Eye (tissue), 1 donor: ENCODE measurements around the gene WNT5A.

Experiments used
- DNase-seq: peaks from one replicate; pipeline ENCODE4 v3.0.0-alpha.2; 2015

WNT5A gene

GRCh38 chr3:55486857-55487380, at the start of gene WNT5A:
TSS of gene WNT5A (minus strand) at chr3:55487306. CDS start at chr3:55486985, 321 bp downstream.
- peak; percentile 79 for DNase-seq

GRCh38 chr3:55534876-55535275, 47.8 kb upstream of the WNT5A start:
- no peak for DNase-seq

GRCh38 chr3:55532806-55533205, 45.7 kb upstream of the WNT5A start:
- no peak for DNase-seq

- DNase-seq = no peak
Measured at GRCh38 chr3:55531321-55531720, 44.2 kb upstream of the WNT5A start.

GRCh38 chr3:55527361-55527760, 40.3 kb upstream of the WNT5A start:
- DNase-seq = no peak

GRCh38 chr3:55526332-55527030, 39.4 kb upstream of the WNT5A start:
- DNase-seq = no peak

- no peak for DNase-seq
Measured at GRCh38 chr3:55525436-55525835, 38.3 kb upstream of the WNT5A start.

- DNase-seq = peak; percentile 71
Measured at GRCh38 chr3:55524565-55525244, 37.6 kb upstream of the WNT5A start.

- no peak for DNase-seq
Measured at GRCh38 chr3:55523471-55523870, 36.4 kb upstream of the WNT5A start.

- DNase-seq = peak; percentile 27
Measured at GRCh38 chr3:55521738-55522421, 34.8 kb upstream of the WNT5A start.

- peak; percentile 51 for DNase-seq
Measured at GRCh38 chr3:55521064-55521737, 34.1 kb upstream of the WNT5A start.

GRCh38 chr3:55519019-55519418, 31.9 kb upstream of the WNT5A start:
- DNase-seq = peak; percentile 20

- peak; percentile 32 for DNase-seq
Measured at GRCh38 chr3:55518451-55518850, 31.3 kb upstream of the WNT5A start.

GRCh38 chr3:55516392-55517030, 29.4 kb upstream of the WNT5A start:
- DNase-seq = no peak

- DNase-seq = no peak
Measured at GRCh38 chr3:55515550-55516246, 28.6 kb upstream of the WNT5A start.

GRCh38 chr3:55514962-55515361, 27.9 kb upstream of the WNT5A start:
- no peak for DNase-seq

- DNase-seq = no peak
Measured at GRCh38 chr3:55512571-55513343, 25.7 kb upstream of the WNT5A start.

- DNase-seq = peak; percentile 52
Measured at GRCh38 chr3:55511895-55512570, 24.9 kb upstream of the WNT5A start.

- no peak for DNase-seq
Measured at GRCh38 chr3:55508335-55508734, 21.2 kb upstream of the WNT5A start.

- no peak for DNase-seq
Measured at GRCh38 chr3:55507808-55508207, 20.7 kb upstream of the WNT5A start.

- DNase-seq = no peak
Measured at GRCh38 chr3:55505776-55506175, 18.7 kb upstream of the WNT5A start.
